HL-60 (cell line): Measurements from ENCODE around the gene SEPTIN10.

Experiments
- GABPA ChIP-seq: IDR thresholded peaks from 2 replicates; pipeline ENCODE4 v1.6.1; 2012; ENCODE audit warnings: low read depth
- POLR2AphosphoS5 ChIP-seq: IDR thresholded peaks from 2 replicates; pipeline ENCODE4 v1.6.1; 2012; ENCODE audit warnings: low read depth
- SPI1 ChIP-seq: IDR thresholded peaks from 2 replicates; pipeline ENCODE4 v1.6.1; 2012; ENCODE audit warnings: low read depth, mild to moderate bottlenecking, borderline replicate concordance
- TF ChIP-seq, protein P1 (sequence below): IDR thresholded peaks from 2 replicates; pipeline ENCODE4 v1.6.1; 2012; ENCODE audit warnings: low read depth; ENCODE audit not compliant: insufficient replicate concordance
- TF ChIP-seq, protein P2 (sequence below): IDR thresholded peaks from one replicate; pipeline ENCODE4 v1.5.1; 2011; ENCODE audit warnings: low read length, control low read depth, inconsistent platforms; ENCODE audit not compliant: insufficient read depth

DNA sequence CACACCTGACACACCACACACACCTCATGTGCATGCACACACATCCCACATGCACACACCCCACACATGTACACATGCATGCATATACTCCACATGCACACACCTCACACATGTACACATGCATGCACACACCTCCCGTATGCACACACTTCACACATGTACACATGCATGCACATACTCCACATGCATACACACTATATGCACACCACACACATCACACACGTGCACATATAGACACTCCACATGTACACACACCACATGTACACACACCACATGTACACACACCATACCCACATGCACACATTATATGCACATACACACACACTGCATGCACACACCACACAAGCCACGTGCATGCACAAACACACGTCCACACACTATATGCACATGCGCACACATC lies 100.5 kb downstream of the SEPTIN10 start:
- TF ChIP-seq, protein P1, sequence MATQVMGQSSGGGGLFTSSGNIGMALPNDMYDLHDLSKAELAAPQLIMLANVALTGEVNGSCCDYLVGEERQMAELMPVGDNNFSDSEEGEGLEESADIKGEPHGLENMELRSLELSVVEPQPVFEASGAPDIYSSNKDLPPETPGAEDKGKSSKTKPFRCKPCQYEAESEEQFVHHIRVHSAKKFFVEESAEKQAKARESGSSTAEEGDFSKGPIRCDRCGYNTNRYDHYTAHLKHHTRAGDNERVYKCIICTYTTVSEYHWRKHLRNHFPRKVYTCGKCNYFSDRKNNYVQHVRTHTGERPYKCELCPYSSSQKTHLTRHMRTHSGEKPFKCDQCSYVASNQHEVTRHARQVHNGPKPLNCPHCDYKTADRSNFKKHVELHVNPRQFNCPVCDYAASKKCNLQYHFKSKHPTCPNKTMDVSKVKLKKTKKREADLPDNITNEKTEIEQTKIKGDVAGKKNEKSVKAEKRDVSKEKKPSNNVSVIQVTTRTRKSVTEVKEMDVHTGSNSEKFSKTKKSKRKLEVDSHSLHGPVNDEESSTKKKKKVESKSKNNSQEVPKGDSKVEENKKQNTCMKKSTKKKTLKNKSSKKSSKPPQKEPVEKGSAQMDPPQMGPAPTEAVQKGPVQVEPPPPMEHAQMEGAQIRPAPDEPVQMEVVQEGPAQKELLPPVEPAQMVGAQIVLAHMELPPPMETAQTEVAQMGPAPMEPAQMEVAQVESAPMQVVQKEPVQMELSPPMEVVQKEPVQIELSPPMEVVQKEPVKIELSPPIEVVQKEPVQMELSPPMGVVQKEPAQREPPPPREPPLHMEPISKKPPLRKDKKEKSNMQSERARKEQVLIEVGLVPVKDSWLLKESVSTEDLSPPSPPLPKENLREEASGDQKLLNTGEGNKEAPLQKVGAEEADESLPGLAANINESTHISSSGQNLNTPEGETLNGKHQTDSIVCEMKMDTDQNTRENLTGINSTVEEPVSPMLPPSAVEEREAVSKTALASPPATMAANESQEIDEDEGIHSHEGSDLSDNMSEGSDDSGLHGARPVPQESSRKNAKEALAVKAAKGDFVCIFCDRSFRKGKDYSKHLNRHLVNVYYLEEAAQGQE, result no peak
- TF ChIP-seq, protein P2, sequence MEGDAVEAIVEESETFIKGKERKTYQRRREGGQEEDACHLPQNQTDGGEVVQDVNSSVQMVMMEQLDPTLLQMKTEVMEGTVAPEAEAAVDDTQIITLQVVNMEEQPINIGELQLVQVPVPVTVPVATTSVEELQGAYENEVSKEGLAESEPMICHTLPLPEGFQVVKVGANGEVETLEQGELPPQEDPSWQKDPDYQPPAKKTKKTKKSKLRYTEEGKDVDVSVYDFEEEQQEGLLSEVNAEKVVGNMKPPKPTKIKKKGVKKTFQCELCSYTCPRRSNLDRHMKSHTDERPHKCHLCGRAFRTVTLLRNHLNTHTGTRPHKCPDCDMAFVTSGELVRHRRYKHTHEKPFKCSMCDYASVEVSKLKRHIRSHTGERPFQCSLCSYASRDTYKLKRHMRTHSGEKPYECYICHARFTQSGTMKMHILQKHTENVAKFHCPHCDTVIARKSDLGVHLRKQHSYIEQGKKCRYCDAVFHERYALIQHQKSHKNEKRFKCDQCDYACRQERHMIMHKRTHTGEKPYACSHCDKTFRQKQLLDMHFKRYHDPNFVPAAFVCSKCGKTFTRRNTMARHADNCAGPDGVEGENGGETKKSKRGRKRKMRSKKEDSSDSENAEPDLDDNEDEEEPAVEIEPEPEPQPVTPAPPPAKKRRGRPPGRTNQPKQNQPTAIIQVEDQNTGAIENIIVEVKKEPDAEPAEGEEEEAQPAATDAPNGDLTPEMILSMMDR, result no peak
- TF ChIP-seq GABPA (no peak), POLR2AphosphoS5 (no peak), SPI1 (no peak)
